HFF-Myc (cell line): Measurements from ENCODE around the gene TLR5.

Source experiments
- DNase-seq: peaks from one replicate; pipeline ENCODE4 v3.0.0-alpha.2; 2011; ENCODE audit warnings: low read depth; ENCODE audit errors: extremely low read depth
- H3K4me3 ChIP-seq: replicated peaks from 2 replicates; pipeline ENCODE4 v1.5.1; 2011; ENCODE audit warnings: low read depth, mild to moderate bottlenecking, control low read depth, low read length
- TF ChIP-seq, protein P1 (sequence below): IDR thresholded peaks from 2 replicates; pipeline ENCODE4 v1.5.1; 2012; ENCODE audit warnings: mild to moderate bottlenecking, low read depth, low read length, control low read depth; ENCODE audit errors: missing control alignments

Gene TLR5, protein sequence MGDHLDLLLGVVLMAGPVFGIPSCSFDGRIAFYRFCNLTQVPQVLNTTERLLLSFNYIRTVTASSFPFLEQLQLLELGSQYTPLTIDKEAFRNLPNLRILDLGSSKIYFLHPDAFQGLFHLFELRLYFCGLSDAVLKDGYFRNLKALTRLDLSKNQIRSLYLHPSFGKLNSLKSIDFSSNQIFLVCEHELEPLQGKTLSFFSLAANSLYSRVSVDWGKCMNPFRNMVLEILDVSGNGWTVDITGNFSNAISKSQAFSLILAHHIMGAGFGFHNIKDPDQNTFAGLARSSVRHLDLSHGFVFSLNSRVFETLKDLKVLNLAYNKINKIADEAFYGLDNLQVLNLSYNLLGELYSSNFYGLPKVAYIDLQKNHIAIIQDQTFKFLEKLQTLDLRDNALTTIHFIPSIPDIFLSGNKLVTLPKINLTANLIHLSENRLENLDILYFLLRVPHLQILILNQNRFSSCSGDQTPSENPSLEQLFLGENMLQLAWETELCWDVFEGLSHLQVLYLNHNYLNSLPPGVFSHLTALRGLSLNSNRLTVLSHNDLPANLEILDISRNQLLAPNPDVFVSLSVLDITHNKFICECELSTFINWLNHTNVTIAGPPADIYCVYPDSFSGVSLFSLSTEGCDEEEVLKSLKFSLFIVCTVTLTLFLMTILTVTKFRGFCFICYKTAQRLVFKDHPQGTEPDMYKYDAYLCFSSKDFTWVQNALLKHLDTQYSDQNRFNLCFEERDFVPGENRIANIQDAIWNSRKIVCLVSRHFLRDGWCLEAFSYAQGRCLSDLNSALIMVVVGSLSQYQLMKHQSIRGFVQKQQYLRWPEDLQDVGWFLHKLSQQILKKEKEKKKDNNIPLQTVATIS

DNA sequence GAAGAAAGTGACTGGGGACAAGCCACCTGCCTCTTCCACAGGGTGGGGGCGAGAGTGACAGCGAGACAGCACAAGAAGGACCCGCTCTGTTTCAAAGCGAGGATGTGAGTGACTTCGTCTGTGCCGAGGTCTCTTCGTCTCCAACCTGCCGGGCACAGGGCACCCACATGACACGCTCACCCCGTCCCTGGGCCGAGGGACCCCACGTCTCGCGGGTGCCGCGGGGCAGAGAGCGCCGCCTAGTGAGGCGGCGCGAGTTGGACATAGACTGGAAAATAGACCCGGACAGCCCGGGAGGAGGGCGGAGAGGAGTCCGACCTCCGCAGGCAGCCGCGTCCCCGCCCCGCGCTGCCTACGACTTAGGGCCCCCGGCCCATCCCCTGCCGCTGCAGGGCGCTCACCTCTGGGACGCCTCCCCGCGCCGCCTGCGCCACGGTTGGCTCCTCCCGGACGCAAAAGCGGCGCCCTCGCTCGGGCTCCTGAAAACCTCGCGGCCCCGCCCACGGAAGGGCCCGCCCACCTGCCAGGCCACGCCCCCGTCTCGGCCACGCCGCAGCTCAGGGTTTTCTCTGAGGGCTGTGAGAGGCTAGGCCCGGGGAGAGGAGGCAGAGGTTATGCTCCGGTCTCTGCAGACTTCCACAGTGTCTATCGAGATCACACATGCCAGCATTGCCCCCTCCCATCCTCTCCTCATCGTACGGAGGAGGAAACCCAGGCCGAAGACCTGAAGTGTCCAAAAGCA, at the start of gene TLR5:
TLR5 (minus strand) TSS at position 454 of the 742 bp plus-strand sequence. CDS start 30,217 bp downstream, outside the sequence.
- H3K4me3 ChIP-seq = peak within 1 kb of the TSS; percentile 43
- TF ChIP-seq, protein P1, sequence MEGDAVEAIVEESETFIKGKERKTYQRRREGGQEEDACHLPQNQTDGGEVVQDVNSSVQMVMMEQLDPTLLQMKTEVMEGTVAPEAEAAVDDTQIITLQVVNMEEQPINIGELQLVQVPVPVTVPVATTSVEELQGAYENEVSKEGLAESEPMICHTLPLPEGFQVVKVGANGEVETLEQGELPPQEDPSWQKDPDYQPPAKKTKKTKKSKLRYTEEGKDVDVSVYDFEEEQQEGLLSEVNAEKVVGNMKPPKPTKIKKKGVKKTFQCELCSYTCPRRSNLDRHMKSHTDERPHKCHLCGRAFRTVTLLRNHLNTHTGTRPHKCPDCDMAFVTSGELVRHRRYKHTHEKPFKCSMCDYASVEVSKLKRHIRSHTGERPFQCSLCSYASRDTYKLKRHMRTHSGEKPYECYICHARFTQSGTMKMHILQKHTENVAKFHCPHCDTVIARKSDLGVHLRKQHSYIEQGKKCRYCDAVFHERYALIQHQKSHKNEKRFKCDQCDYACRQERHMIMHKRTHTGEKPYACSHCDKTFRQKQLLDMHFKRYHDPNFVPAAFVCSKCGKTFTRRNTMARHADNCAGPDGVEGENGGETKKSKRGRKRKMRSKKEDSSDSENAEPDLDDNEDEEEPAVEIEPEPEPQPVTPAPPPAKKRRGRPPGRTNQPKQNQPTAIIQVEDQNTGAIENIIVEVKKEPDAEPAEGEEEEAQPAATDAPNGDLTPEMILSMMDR = peak; percentile 83
- no peak for DNase-seq

DNA sequence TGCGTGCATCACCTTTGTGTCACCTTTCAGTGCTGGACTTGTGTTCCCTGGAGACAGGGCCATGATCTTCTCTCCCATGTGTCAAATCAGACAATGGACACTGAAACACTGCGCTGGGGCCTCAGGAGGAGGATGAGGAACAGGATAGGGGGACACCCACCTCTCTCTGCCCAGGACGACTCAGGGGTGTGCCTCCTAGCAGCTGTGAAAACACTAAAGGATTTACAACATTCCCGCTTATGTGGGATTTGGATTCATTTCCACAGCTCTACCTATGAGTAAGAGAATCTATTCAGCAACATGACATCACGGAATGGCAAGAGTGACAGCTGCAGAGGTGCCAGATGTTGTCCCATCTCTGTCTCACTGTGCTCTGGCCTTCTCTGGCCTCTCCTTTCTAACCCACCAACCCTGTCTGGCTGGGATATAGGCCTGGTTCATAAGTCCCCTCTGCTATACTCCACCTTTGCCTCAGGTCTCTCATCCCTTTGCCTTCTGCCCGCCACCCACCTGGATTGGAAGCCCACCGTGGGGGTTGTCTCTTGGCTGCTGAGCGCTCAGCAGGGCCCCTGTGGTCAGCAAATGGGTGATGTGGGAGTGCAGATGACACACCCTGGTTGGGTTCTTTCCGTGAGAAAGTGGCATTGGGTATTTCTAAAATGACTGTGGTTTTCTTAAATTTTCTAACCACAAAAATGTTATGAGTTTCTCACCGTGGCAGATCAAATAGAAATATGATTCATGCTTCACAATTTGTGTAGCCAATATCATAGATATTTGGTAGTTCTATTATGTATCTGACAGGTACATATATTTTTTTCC, 47.1 kb upstream of the TLR5 start:
- DNase-seq = no peak
- TF ChIP-seq, protein P1 = no peak
- no peak overlapping the region for H3K4me3 ChIP-seq

DNA sequence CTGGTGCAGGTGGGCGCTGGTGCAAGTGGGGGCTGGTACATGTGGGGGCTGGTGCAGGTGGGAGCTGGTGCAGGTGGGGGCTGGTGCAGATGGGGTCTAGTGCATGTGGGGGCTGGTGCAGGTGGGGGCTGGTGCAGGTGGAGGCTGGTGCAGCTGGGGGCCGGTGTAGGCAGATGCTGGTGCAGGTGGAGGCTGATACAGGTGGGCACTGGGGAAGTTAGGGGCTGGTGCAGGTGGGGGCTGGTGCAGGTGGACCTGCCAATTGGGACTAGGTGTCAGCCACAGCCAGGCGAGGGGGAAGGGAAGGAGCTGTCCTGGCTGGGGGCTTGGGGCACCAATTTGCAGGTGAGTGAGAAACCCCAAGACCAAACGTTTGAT, 46.5 kb upstream of the TLR5 start:
- H3K4me3 ChIP-seq = no peak overlapping the region
- TF ChIP-seq, protein P1 = no peak
- no peak for DNase-seq

DNA sequence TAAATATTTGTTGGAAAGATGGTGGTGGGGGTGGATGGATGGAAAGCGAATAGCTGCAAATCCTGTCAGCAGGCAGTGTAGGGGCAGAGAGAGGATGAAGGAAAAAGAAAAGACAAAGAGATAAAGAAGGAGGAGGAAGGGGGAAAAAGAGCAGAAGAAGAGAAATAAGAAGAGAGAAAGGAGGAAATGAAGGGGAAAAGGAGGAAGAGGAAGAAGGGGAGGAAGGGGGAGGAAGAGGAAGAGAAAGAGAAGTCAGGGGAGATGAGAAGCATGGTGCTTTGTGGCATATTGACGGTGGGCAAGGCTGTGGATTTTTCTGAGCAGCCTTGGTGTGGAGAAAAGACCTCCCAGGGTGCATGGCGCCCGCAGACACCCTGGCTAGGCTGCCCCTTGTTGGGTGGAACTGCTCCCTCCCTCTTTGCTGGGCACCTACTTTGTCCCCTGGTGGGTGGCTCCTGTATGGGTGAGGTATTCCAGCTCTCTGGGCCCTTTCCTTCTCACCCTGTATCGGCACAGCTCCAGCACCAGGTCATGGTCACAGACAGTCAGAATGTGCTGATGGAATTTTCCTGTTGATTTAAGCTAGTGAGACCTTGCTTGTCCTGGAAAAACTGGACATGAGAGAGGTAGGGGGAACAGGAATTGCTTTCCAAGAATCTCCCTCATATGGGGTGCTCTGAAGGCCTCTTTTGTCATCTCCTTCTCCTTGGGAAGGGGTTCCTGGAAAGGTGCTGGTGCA, 45.7 kb upstream of the TLR5 start:
- no peak for DNase-seq
- H3K4me3 ChIP-seq = no peak overlapping the region
- TF ChIP-seq, protein P1 = no peak

DNA sequence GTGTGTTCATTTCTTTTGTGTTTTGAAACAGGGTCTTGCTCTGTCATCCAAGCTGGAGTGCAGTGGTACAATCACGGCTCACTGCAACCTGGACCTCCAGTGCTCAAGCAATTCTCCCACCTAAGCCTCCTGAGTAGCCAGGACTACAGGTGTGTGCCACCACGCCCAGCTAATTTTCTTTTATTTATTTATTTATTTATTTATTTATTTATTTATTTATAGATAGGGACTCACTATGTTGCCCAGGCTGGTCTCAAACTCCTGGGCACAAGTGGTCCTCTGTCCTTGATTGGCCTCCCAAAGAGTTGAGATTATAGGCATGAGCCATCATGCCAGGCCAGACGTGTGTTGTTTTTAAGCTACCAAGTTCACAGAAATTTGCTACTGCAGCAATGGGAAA, 43.8 kb upstream of the TLR5 start:
- H3K4me3 ChIP-seq = no peak overlapping the region
- DNase-seq = no peak
- TF ChIP-seq, protein P1 = no peak
